Epithelial cell of esophagus (primary cell): ENCODE data around the gene MCF2L2.
A peak's percentile ranks its signal among the peaks of the same experiment; 100 is the strongest.

Source experiments
- DNase-seq: peaks from one replicate; pipeline ENCODE4 v3.0.0; 2010; ENCODE audit warnings: low read depth
- H3K4me3 ChIP-seq: 2 replicates; pipeline ENCODE4 v1.5.1; 2011; ENCODE audit warnings: mild to moderate bottlenecking, low read length, control low read depth
- CTCF ChIP-seq: IDR thresholded peaks from 2 replicates; pipeline ENCODE4 v1.5.1; 2011; ENCODE audit warnings: low read depth, mild to moderate bottlenecking, low read length, control low read depth, inconsistent platforms; ENCODE audit not compliant: insufficient read depth; ENCODE audit errors: missing control alignments

The MCF2L2 gene

GRCh38 chr3:183224180-183224970 lies 204.0 kb downstream of the MCF2L2 start:
- TF ChIP-seq CTCF, result no peak
- H3K4me3 ChIP-seq, result no peak overlapping the region
- no peak for DNase-seq

DNA sequence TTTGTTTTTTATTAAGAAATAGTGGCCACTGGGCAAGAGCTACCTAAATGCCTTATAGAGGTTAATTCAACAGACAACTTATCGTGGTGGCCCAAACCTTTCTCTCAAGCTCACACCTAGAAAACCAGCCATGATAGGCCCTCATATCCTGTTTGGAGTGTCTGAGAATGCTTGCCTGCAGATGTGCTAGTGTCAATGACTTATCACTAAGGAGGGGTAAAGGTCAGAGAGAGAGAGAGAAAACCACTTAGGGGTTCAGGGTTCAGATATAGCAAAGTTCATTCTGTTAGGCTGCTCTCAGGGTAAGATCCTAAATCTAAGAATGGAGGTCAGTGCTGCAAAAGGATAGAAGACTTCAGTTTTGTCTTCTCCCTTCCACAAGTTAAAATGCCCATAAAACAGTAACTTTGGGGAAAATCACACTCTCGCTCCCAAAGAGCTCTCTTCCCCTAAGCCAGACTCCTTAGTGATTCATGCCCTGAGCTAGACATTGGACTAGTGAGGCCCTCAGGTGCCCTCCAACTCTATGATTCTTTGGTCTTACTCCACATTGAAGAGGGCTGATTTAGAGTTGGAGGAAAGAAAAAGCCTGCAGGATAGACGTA lies 205.7 kb downstream of the MCF2L2 start:
- no peak overlapping the region for H3K4me3 ChIP-seq
- DNase-seq, result no peak
- no peak for TF ChIP-seq CTCF

GRCh38 chr3:183220828-183221227 lies 207.6 kb downstream of the MCF2L2 start:
- TF ChIP-seq CTCF, result no peak
- DNase-seq, result peak; percentile 96
- no peak overlapping the region for H3K4me3 ChIP-seq

DNA sequence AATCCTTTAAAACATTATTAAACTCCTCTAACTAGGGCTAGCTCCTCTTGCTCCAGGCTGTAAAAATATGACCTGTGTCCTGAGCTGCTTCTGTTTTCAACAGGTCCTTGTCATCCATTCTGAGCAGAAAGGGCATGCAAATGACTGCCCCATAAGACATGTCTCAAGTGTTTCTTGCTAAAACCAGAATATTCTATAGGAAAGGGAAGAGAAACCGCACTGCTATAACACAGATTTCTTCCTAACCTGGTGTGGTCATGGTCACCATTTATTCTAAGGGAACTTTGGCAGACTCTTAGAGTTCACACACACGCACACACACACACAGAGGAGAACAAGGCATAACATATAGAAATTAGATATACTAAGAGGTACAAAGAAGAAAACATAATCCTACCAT lies 209.6 kb downstream of the MCF2L2 start:
- no peak overlapping the region for H3K4me3 ChIP-seq
- no peak for TF ChIP-seq CTCF
- no peak for DNase-seq

GRCh38 chr3:183217548-183218332 lies 210.7 kb downstream of the MCF2L2 start:
- no peak for TF ChIP-seq CTCF
- no peak overlapping the region for H3K4me3 ChIP-seq
- DNase-seq, result no peak

DNA sequence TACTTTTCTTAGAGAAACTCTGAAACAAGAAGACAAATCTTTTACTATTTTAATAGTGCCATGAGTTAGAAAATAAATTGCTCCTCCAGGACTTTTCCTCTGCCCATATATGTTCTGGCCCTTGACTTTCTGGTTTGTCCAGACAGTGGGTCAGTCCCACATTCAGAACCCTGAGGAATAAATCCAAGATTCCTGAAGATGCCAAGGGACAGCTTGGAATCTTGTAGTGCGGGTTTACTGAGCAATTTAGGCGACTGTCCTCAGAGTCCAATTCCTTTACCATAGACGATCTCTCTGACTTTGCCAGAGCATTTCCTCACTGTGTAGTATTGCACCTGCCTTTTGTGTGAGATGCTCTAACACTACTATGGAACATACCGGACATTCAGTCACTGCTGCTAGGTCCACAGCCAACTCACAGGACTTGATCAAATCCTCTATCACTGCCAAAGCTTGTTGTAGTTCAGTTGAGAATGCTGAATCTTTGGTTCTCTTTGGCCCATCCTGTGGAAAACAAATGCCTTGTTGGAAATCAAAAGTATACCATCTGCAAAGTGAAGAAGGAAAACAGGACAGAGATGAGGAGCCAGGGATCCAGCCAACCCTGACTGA lies 212.7 kb downstream of the MCF2L2 start:
- DNase-seq, result no peak
- H3K4me3 ChIP-seq, result no peak overlapping the region
- no peak for TF ChIP-seq CTCF
